NOMO-1 (cell line): Measurements from ENCODE around the gene DCDC2B.

Experiments used
- DNase-seq, 2 experiments: peaks; one replicate each; lab custom pipeline; 2025; ENCODE audit not compliant: unreplicated experiment in 2 of 2; lab: John Stamatoyannopoulos, UW

The DCDC2B gene

GRCh38 chr1:32221980-32222755 lies 13.3 kb downstream of the DCDC2B start, which contains the start of the genes EIF3I and TMEM234:
EIF3I (plus strand) TSS chr1:32222407; CDS start chr1:32222442, 35 bp downstream.
TMEM234 (minus strand) TSS chr1:32222353; CDS start chr1:32222322, 31 bp downstream.
- DNase-seq: peak; percentile 63 to 84

DNA sequence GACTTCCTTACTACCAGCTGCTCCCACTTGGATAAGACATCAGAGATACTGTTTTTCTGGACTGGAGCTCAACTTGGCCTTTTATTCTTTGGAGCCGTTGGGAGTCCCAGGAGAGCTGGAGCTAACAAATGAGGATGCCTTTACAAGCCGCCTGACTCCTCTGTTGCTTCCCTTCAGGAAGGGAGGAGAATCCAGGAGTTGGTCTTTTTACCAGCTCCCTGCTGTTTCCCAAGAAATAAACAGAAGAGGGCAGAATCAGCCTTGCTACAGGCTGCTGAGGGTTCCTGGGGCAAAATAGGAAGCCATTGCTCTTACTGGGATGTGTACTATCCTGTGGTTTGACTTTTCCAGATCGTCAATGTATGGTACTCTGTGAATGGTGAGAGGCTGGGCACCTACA lies 14.8 kb downstream of the DCDC2B start:
- DNase-seq: no peak

GRCh38 chr1:32224285-32224684 lies 15.4 kb downstream of the DCDC2B start:
- no peak for DNase-seq

DNA sequence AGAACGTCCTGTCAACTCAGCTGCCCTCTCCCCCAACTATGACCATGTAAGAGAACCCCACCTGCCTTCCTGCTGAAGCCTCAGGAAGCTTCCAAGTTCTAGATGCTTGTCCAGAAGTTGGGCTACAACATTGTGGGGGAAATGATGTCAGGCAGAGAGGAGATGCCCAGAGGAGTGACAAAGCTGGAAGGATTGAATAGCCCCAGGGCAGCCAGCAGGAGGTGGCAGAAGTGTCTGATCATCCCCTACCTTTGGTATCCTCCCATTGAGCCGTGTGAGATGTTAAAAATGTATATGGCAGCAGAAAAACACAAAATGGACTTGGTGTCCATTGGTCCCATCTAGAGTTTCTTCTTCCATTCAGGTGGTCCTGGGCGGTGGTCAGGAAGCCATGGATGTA lies 19.9 kb downstream of the DCDC2B start:
- no peak for DNase-seq

GRCh38 chr1:32231843-32232432 lies 23.0 kb downstream of the DCDC2B start:
- no peak for DNase-seq

DNA sequence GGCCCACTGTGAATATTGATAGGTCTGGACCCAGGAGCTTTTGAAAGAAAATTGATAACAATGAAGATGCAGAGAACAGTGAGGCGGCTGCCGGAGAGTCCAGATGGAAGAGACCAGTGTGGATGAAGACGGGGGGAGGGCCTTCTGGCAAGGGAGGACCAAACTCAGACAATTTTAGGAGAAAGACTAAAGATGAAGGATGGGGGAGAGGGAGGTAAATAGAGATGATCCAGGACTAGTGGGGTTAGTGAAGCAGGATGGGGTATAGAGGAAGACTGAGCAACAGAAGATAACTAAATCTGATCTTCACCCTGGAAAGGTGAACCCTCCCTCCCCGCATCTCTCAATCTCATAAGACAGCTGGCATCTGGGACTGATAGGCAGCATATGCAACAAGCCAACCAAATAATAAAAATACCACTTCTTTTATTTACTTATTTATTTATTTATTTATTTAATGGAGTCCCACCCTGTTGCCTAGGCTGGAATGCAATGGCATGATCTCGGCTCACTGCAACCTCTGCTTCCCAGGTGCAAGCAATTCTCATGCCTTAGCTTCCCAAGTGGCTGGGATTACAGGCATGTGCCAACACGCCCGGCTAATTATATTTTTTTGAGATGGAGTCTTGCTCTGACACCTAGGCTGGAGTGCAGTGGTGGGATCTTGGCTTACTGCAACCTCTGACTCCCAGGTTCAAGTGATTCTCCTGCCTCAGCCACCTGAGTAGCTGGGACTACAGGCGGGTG lies 23.8 kb downstream of the DCDC2B start:
- no peak for DNase-seq

- DNase-seq: no peak
Measured at GRCh38 chr1:32234792-32235191, 25.9 kb downstream of the DCDC2B start.

DNA sequence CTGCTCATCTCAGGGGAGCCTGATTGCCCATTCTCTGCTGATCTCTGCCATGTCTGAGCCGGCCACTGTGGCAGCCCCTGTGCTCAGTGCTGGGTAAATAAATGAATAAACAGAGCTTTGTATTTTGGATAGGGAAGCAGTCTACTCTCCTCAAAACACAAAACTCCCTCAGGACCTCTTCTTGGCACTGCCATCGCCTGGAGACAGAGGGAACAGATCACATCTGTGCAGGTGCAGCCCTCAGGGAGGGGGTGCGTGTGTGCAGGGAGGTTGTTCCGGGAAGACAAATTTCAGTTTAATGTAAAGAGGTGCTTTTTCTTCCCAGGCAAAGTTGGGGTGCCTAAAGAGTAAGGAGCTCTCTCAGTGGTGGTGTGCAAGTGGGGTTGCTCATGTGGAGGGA lies 30.4 kb downstream of the DCDC2B start:
- no peak for DNase-seq

GRCh38 chr1:32239790-32240139 lies 30.9 kb downstream of the DCDC2B start:
- DNase-seq: no peak

DNA sequence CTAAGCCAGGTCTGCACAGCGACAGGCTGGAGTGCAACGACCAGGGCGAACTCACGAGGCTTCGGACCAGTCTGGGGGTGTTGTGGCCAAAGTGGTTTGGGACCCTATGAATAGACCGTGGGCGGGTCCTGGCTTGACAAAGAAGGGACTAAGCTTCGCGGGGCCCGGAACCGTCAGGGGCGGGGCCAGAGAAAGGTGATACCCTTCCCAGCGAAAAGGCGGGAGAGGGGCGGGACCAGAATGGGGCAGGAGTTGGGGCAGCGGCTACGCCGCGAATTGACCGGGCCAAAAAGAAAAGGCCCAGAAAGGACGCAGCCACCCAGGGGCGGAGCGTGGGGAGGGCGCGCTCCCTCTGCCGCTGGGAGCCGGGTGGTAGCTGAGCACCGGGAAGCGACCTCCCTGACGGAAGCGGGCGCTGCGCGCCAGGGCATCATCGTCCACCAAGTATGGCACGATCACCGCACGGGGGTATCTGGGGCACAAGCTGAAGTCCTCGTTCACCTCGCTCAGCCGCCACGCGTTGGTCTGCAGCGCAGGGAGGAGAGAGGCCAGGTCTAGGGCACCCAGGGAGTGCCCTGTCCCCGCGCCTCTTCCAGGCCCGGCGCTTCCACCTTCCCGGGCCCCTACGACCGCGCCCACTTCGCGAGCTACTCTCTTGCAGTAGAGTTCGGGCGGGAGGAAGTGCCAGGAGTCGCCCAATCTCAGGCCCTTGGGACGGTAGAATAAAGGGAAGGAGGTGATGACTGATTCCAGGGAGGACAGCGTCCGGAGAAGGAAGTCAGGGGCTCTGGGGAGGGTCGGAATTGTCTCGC lies 31.5 kb downstream of the DCDC2B start:
- peak; percentile 66 to 70 for DNase-seq

- peak; percentile 11 to 12 for DNase-seq
Measured at GRCh38 chr1:32241001-32241763, 32.3 kb downstream of the DCDC2B start.

- peak; percentile 19 to 49 for DNase-seq
Measured at GRCh38 chr1:32242341-32242851, 33.5 kb downstream of the DCDC2B start.

GRCh38 chr1:32246888-32247273 lies 38.0 kb downstream of the DCDC2B start, which contains the start of gene FAM167B:
FAM167B (plus strand) TSS chr1:32247222; CDS start chr1:32247422, 200 bp downstream.
- DNase-seq: no peak

DNA sequence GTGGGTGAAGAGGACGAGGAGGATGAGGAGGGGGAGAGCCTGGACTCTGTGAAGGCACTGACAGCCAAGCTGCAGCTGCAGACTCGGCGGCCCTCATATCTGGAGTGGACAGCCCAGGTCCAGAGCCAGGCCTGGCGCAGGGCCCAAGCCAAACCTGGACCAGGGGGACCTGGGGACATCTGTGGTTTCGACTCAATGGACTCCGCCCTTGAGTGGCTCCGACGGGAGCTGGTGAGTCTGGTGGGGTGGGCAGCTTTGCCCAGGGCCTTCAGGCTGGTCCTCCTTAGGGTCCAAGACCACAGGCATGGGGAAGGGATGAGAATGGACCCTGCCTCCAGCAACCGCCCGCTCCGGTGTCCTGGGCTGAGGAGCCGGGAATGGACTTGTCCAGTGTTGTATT lies 38.6 kb downstream of the DCDC2B start:
- no peak for DNase-seq

DNA sequence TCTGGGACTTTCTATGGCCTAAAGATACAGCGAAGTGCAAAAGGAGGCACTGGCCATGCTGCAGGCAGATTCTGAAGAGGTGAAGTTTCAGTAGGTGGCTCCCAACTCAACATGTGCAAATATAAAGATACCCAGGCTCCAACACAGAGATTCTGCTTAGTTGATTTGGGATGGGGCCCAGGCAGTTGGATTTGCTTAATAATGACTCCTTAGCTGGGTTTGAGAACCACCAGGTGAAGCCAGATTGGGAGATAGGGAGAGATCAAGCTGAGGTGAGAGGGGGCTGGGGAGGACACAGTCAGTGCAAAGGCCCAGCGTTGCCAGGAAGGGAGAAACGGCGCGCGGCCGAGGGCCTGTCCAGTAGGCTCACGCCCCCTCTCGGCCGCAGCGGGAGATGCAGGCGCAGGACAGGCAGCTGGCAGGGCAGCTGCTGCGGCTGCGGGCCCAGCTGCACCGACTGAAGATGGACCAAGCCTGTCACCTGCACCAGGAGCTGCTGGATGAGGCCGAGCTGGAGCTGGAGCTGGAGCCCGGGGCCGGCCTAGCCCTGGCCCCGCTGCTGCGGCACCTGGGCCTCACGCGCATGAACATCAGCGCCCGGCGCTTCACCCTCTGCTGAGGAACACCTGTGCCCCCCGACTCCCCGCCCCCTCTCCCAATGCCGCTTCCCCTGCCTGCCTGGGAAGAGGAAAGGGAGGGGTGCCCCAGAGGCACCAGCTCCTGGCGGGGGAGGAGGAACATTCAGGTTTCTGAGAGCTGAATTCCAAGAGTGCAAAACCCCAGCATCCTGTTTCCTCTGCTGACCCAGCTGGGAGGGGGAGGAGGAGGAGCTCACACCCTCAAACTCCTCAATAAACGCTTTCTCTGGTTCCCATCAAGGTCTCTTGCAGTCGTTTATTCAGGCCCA lies 39.3 kb downstream of the DCDC2B start:
- peak; percentile 22 to 46 for DNase-seq

GRCh38 chr1:32249831-32250525 lies 41.1 kb downstream of the DCDC2B start:
- DNase-seq: peak; percentile 17 to 33

- DNase-seq: no peak
Measured at GRCh38 chr1:32250893-32251716, 42.2 kb downstream of the DCDC2B start, which contains the start of gene LCK. LCK (plus strand) TSS chr1:32251265; CDS start chr1:32274330, 23,065 bp downstream.
